Gastroesophageal sphincter (tissue), 4 donors: ENCODE measurements around the gene ALDH16A1. TPM values are rescaled to one million over a fixed set of nuclear protein-coding genes. Genes with fewer than 3 reads are reported as not detected.

Experiments used
- ATAC-seq: fragments of 150-250 bp; one replicate; pipeline ENCODE4 v1.9.1; 2016; ENCODE audit warnings: mild to moderate bottlenecking, moderate library complexity
- H3K27ac ChIP-seq, 4 donors: fragments of 200-600 bp; sonication (generic) in 3 of 4; 1 replicate in 3 of 4; 2 replicates in 1 of 4; pipeline ENCODE4 v1.5.1; 2016 to 2019
- H3K27me3 ChIP-seq: fragments of 200-600 bp; sonication (generic); one replicate; pipeline ENCODE4 v1.5.1; 2019
- H3K36me3 ChIP-seq, 2 donors: fragments of 200-600 bp; sonication (generic); one replicate each; pipeline ENCODE4 v1.5.1; 2019; ENCODE audit warnings: control low read depth in 1 of 2
- H3K4me1 ChIP-seq, 3 donors: fragments of 200-600 bp; sonication (generic); 1 replicate in 2 of 3; 2 replicates in 1 of 3; pipeline ENCODE4 v1.5.1; 2016 to 2019; ENCODE audit warnings: control low read depth in 2 of 3
- H3K4me3 ChIP-seq, 2 donors: fragments of 200-600 bp; sonication (generic); one replicate each; pipeline ENCODE4 v1.5.1; 2019; ENCODE audit warnings: mild to moderate bottlenecking in 1 of 2, moderate library complexity in 1 of 2
- H3K9me3 ChIP-seq, 3 donors: fragments of 200-600 bp; sonication (generic); one replicate each; pipeline ENCODE4 v1.5.1; 2017 to 2019; ENCODE audit warnings: control low read depth in 2 of 3
- CTCF ChIP-seq, 4 experiments: fragments of 200-600 bp in 2 of 4; fragments of 450-650 bp in 2 of 4; sonication (generic) in 1 of 4; IDR thresholded peaks; one replicate each; pipeline ENCODE4 v1.5.1; 2017 to 2019; ENCODE audit warnings: antibody characterized with exemption in 4 of 4, mild to moderate bottlenecking in 2 of 4, moderate library complexity in 2 of 4
- EP300 ChIP-seq: sonication (generic); formaldehyde crosslinking; IDR thresholded peaks from one replicate; pipeline ENCODE4 v1.6.1; 2017; ENCODE audit warnings: antibody characterized with exemption, mild to moderate bottlenecking
- POLR2A ChIP-seq, 2 donors: fragments of 450-650 bp; IDR thresholded peaks; one replicate each; pipeline ENCODE4 v1.6.1; 2017; ENCODE audit warnings: antibody characterized with exemption in 2 of 2, mild to moderate bottlenecking in 2 of 2, moderate library complexity in 1 of 2
- POLR2AphosphoS5 ChIP-seq: sonication (generic); formaldehyde crosslinking; IDR thresholded peaks from one replicate; pipeline ENCODE4 v1.6.1; 2017; ENCODE audit warnings: antibody characterized with exemption
- WGBS, 2 donors: methylation state at CpG; one replicate each; pipeline ENCODE4 v1.1.5; 2018; ENCODE audit warnings: low coverage in 1 of 2; 5-methylcytosine and 5-hydroxymethylcytosine counted together
- total RNA-seq, 4 donors: library from RNA; depleted of rRNA; stranded (reverse); fragments of >200 nt; gene quantifications; one replicate each; pipeline ENCODE4 v1.1.0, GENCODE V29; 2016

Gene ALDH16A1
- total RNA-seq: 10 to 100 TPM; 11.8 to 34.4 (median 22.2) TPM

- H3K4me3 ChIP-seq: peak within 1 kb of the TSS; percentile 81 to 86
- H3K27ac ChIP-seq: peak within 1 kb of the TSS; percentile 95 to 100 (median 96)
- TF ChIP-seq POLR2A (IDR thresholded peaks at IDR 0.05) (peak; percentile 67 to 83), CTCF (IDR thresholded peaks at IDR 0.05) (peak in 1 of 4 experiments; percentile 2), POLR2AphosphoS5 (peak; percentile 91), EP300 (no peak)
- no peaks in the 10 kb centered on the region for H3K9me3 ChIP-seq
- ATAC-seq: peak; percentile 94
- H3K4me1 ChIP-seq: peaks cover 0 to 61% (median 21%) of the 10 kb centered on the region in 3 donors
- H3K27me3 ChIP-seq: no peaks in the 10 kb centered on the region
- WGBS, 2 donors: 0 to 1% methylated on average over 8 to 30 of the region's 66 CpGs
- peaks cover 0 to 29% of the 10 kb centered on the region in 2 donors for H3K36me3 ChIP-seq
These were observed at the start of gene ALDH16A1 for GRCh38 chr19:49453013-49453756. TSS of gene ALDH16A1 (plus strand) at chr19:49453225. CDS start at chr19:49453332, 107 bp downstream.

GRCh38 chr19:49403404-49404187 lies 49.4 kb upstream of the ALDH16A1 start:
- Histone ChIP-seq H3K9me3 (no peaks in the 10 kb centered on the region), H3K4me1 (no peaks in the 10 kb centered on the region), H3K27me3 (peaks cover 21% of the 10 kb centered on the region), H3K27ac (no peak overlapping the region), H3K36me3 (no peaks in the 10 kb centered on the region), H3K4me3 (no peak overlapping the region)
- 78% methylated on average over 1 of the region's 7 CpGs; no CpG with 5 or more reads in 1 of the 2 donors for WGBS, 2 donors
- TF ChIP-seq POLR2A (IDR thresholded peaks at IDR 0.05) (no peak), EP300 (no peak), POLR2AphosphoS5 (no peak), CTCF (IDR thresholded peaks at IDR 0.05) (no peak)
- ATAC-seq: no peak

DNA sequence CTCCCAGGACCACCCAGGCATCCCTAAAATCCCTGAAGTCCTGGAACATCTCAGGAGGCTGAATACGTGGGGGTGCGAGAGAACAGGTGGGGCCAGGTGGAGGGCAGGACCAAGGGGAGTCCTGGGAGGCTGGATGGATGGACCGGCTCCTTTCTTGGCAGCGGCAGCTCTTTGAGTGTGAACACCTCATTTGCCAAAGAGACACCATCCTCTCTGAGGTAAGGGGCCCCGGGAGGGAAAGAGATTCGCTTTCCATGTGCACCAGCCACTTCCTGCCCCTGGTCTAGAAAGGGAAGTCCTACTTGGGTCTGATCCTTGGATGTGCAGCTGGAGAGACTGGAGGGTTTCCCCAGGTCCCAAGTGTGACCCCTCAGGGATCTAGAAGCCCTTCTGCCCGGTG lies 45.9 kb upstream of the ALDH16A1 start:
- no peaks in the 10 kb centered on the region for H3K9me3 ChIP-seq
- no peaks in the 10 kb centered on the region for H3K36me3 ChIP-seq
- peaks cover 34% of the 10 kb centered on the region for H3K27me3 ChIP-seq
- no peak for ATAC-seq
- TF ChIP-seq CTCF (IDR thresholded peaks at IDR 0.05) (no peak), EP300 (no peak), POLR2AphosphoS5 (no peak), POLR2A (IDR thresholded peaks at IDR 0.05) (no peak)
- no peak overlapping the region for H3K27ac ChIP-seq
- no peak overlapping the region for H3K4me3 ChIP-seq
- H3K4me1 ChIP-seq: no peaks in the 10 kb centered on the region
- WGBS, 2 donors: 48 to 72% methylated on average over 3 to 7 of the region's 7 CpGs

GRCh38 chr19:49407482-49408015 lies 45.5 kb upstream of the ALDH16A1 start:
- Histone ChIP-seq H3K27me3 (peaks cover 34% of the 10 kb centered on the region), H3K36me3 (no peaks in the 10 kb centered on the region), H3K4me3 (no peak overlapping the region), H3K9me3 (no peaks in the 10 kb centered on the region), H3K27ac (no peak overlapping the region), H3K4me1 (no peaks in the 10 kb centered on the region)
- TF ChIP-seq POLR2AphosphoS5 (no peak), EP300 (no peak), CTCF (IDR thresholded peaks at IDR 0.05) (no peak), POLR2A (IDR thresholded peaks at IDR 0.05) (no peak)
- no peak for ATAC-seq
- 66 to 87% methylated on average over 4 to 11 of the region's 16 CpGs for WGBS, 2 donors
